HG02970 (cell line): ENCODE measurements around the gene KRTAP10-7.
"Not testable (repeated sequence)": the region's sequence is repeated elsewhere in the genome, so short reads cannot be mapped to it uniquely, and the experiment has no call there.

Experiments used
- ATAC-seq: cut with Tn5 transposase; IDR thresholded peaks from one replicate; pipeline ENCODE4 v1.9.1; 2021; ENCODE audit warnings: mild to moderate bottlenecking, moderate library complexity, moderate number of reproducible peaks; ENCODE audit not compliant: unreplicated experiment, low FRiP score

KRTAP10-7 gene

GRCh38 chr21:44609193-44609592, 8.8 kb downstream of the KRTAP10-7 start:
- no peak for ATAC-seq

- ATAC-seq: not testable (repeated sequence)
These were observed 9.9 kb downstream of the KRTAP10-7 start for GRCh38 chr21:44610157-44610843.

GRCh38 chr21:44611551-44611950, 11.2 kb downstream of the KRTAP10-7 start:
- ATAC-seq: no peak

- no peak for ATAC-seq
These were observed 11.7 kb downstream of the KRTAP10-7 start, which contains the start of gene KRTAP10-8 for GRCh38 chr21:44612029-44612486. TSS of gene KRTAP10-8 (plus strand) at chr21:44612079. CDS start at chr21:44612101, 22 bp downstream.

GRCh38 chr21:44612669-44613229, 12.4 kb downstream of the KRTAP10-7 start:
- no peak for ATAC-seq

- ATAC-seq: no peak
These were observed 13.2 kb downstream of the KRTAP10-7 start for GRCh38 chr21:44613386-44614155.

GRCh38 chr21:44614161-44614631, 13.8 kb downstream of the KRTAP10-7 start:
- ATAC-seq: no peak

GRCh38 chr21:44614961-44615391, 14.6 kb downstream of the KRTAP10-7 start:
- ATAC-seq: no peak

GRCh38 chr21:44615466-44615865, 15.1 kb downstream of the KRTAP10-7 start:
- ATAC-seq: no peak

GRCh38 chr21:44615911-44616590, 15.7 kb downstream of the KRTAP10-7 start:
- no peak for ATAC-seq

GRCh38 chr21:44616591-44616926, 16.2 kb downstream of the KRTAP10-7 start:
- no peak for ATAC-seq

GRCh38 chr21:44617071-44617501, 16.7 kb downstream of the KRTAP10-7 start:
- ATAC-seq: no peak

GRCh38 chr21:44618504-44618903, 18.1 kb downstream of the KRTAP10-7 start:
- no peak for ATAC-seq

GRCh38 chr21:44618909-44619308, 18.5 kb downstream of the KRTAP10-7 start:
- ATAC-seq: no peak

GRCh38 chr21:44619886-44620285, 19.5 kb downstream of the KRTAP10-7 start:
- ATAC-seq: no peak

GRCh38 chr21:44623575-44623974, 23.2 kb downstream of the KRTAP10-7 start:
- ATAC-seq: no peak

- no peak for ATAC-seq
These were observed 25.4 kb downstream of the KRTAP10-7 start for GRCh38 chr21:44625756-44626155.

- ATAC-seq: no peak
These were observed 25.9 kb downstream of the KRTAP10-7 start for GRCh38 chr21:44626262-44626661.

- no peak for ATAC-seq
These were observed 26.3 kb downstream of the KRTAP10-7 start, which contains the start of gene KRTAP10-9 for GRCh38 chr21:44626673-44627143. TSS of gene KRTAP10-9 (plus strand) at chr21:44627093. CDS start at chr21:44627172, 79 bp downstream.

GRCh38 chr21:44627181-44627822, 26.9 kb downstream of the KRTAP10-7 start:
- ATAC-seq: not testable (repeated sequence)
